Endothelial cell of umbilical vein (primary cell): ENCODE data around the gene RILPL2. TPM values are rescaled to one million over a fixed set of nuclear protein-coding genes. Genes with fewer than 3 reads are reported as not detected.

Source experiments
- BruUV-seq: library from RNA; stranded (reverse); fragments of 400-500 nt; replicated peaks from 2 replicates; lab custom pipeline; 2021; lab: Mats Ljungman, UMichigan
- CTCF ChIA-PET: fragments of 300-600, 350-600 bp; sonication (Branson Sonifier 250); formaldehyde crosslinking; loops from one replicate; lab custom pipeline; 2021; ENCODE audit warnings: antibody characterized with exemption, inconsistent platforms; lab: Charles Lee
- POLR2A ChIA-PET: fragments of 300-600, 350-600 bp; sonication (Branson Sonifier 250); formaldehyde crosslinking; loops from one replicate; lab custom pipeline; 2021; ENCODE audit warnings: antibody characterized with exemption, inconsistent platforms; lab: Charles Lee
- DNase-seq: peaks from one replicate; pipeline ENCODE4 v3.0.0-alpha.2; 2011; ENCODE audit warnings: low read depth, low spot score
- FAIRE-seq: peaks from 2 replicates; lab custom pipeline; 2011; peaks lifted over from hg19 to GRCh38; lab: Jason Lieb, UNC
- H2AFZ ChIP-seq: 2 replicates; pipeline ENCODE4 v1.6.0; 2012; ENCODE audit warnings: low read depth, low read length, control low read depth, inconsistent platforms
- H3K27ac ChIP-seq: 2 replicates; pipeline ENCODE4 v1.5.1; 2011; ENCODE audit warnings: low read depth, mild to moderate bottlenecking, control low read depth, low read length, moderate library complexity; ENCODE audit not compliant: insufficient read depth
- H3K27me3 ChIP-seq, 2 experiments: 2 replicates each; pipeline versions ENCODE4 v1.6.0 to v1.6.1; 2011; ENCODE audit warnings: low read length in 2 of 2, mixed read lengths in 1 of 2; ENCODE audit not compliant: control insufficient read depth in 2 of 2, insufficient read depth in 2 of 2
- H3K36me3 ChIP-seq, 2 experiments: 2 replicates in 1 of 2; 3 replicates in 1 of 2; pipeline ENCODE4 v1.5.1; 2011; ENCODE audit warnings: low read length in 2 of 2, mild to moderate bottlenecking in 1 of 2, moderate library complexity in 1 of 2; ENCODE audit not compliant: control insufficient read depth in 2 of 2, insufficient read depth in 2 of 2; ENCODE audit errors: extremely low read depth in 1 of 2
- H3K4me1 ChIP-seq: 3 replicates; pipeline ENCODE4 v1.5.1; 2011; ENCODE audit warnings: mild to moderate bottlenecking, low read length; ENCODE audit not compliant: control insufficient read depth, insufficient read depth; ENCODE audit errors: extremely low read depth
- H3K4me2 ChIP-seq: 2 replicates; pipeline ENCODE4 v1.6.1; 2011; ENCODE audit warnings: low read length, control low read depth, mixed read lengths; ENCODE audit not compliant: insufficient read depth
- H3K4me3 ChIP-seq, 3 experiments: fragments of 200-600 bp in 1 of 3; sonication (generic), shearing (Covaris generic) in 1 of 3; replicated peaks in 1 of 3; 2 replicates each; pipeline ENCODE4 v1.5.1; 2011 to 2016; ENCODE audit warnings: control low read depth in 3 of 3, low read length in 3 of 3, mild to moderate bottlenecking in 2 of 3, inconsistent platforms in 1 of 3, low read depth in 1 of 3, moderate library complexity in 1 of 3; ENCODE audit not compliant: insufficient read depth in 1 of 3
- H3K79me2 ChIP-seq: 2 replicates; pipeline ENCODE4 v1.6.0; 2012; ENCODE audit warnings: low read length, inconsistent platforms; ENCODE audit not compliant: control insufficient read depth, insufficient read depth
- H3K9ac ChIP-seq: replicated peaks from 2 replicates; pipeline ENCODE3; 2011; ENCODE audit warnings: low read length, control low read depth; ENCODE audit not compliant: insufficient read depth; ENCODE audit errors: extremely low read depth
- H3K9me1 ChIP-seq: replicated peaks from 3 replicates; pipeline ENCODE4 v1.6.0; 2011; ENCODE audit warnings: mild to moderate bottlenecking, low read length; ENCODE audit not compliant: control insufficient read depth, insufficient read depth; ENCODE audit errors: extremely low read depth
- H3K9me3 ChIP-seq: replicated peaks from 2 replicates; pipeline ENCODE4 v1.5.1; 2012; ENCODE audit warnings: low read length, inconsistent platforms; ENCODE audit not compliant: control insufficient read depth, insufficient read depth
- H4K20me1 ChIP-seq: replicated peaks from 2 replicates; pipeline ENCODE3; 2011; ENCODE audit warnings: mild to moderate bottlenecking, low read length; ENCODE audit not compliant: control insufficient read depth, insufficient read depth; ENCODE audit errors: extremely low read depth
- EZH2 ChIP-seq: IDR thresholded peaks from 2 replicates; pipeline ENCODE4 v1.6.1; 2012; ENCODE audit warnings: borderline replicate concordance, low read depth, mild to moderate bottlenecking, moderate library complexity, low read length, inconsistent platforms; ENCODE audit not compliant: severe bottlenecking
- FOS ChIP-seq: IDR thresholded peaks from 2 replicates; pipeline ENCODE4 v1.6.1; 2011; ENCODE audit warnings: mild to moderate bottlenecking, low read length, moderate library complexity, borderline replicate concordance; ENCODE audit not compliant: insufficient read depth
- GATA2 ChIP-seq: IDR thresholded peaks from 2 replicates; pipeline ENCODE4 v1.7.0; 2011; ENCODE audit warnings: low read depth, mild to moderate bottlenecking, moderate library complexity, mixed read lengths, low read length; ENCODE audit not compliant: insufficient read length, insufficient read depth
- JUN ChIP-seq: IDR thresholded peaks from 2 replicates; pipeline ENCODE4 v1.6.1; 2011; ENCODE audit warnings: borderline replicate concordance, low read depth; ENCODE audit not compliant: insufficient read length, insufficient read depth
- MYC ChIP-seq: IDR thresholded peaks from one replicate; pipeline ENCODE4 v1.6.1; 2011; ENCODE audit warnings: mild to moderate bottlenecking, low read depth, low read length
- POLR2A ChIP-seq: IDR thresholded peaks from 2 replicates; pipeline ENCODE4 v1.6.1; 2012; ENCODE audit warnings: low read depth, mild to moderate bottlenecking, control low read depth, low read length
- POLR2AphosphoS5 ChIP-seq: IDR thresholded peaks from 2 replicates; pipeline ENCODE4 v1.6.1; 2012; ENCODE audit warnings: low read depth, mild to moderate bottlenecking, control low read depth, low read length, moderate library complexity; ENCODE audit not compliant: insufficient read depth
- dilution Hi-C: fragments of 300-500 bp; cut with MboI; formaldehyde crosslinking; loops from one replicate; pipeline ENCODE4 v1.15.0; 2019; ENCODE audit warnings: low sequenced_read_pairs; ENCODE audit not compliant: extremely low pct_ligation_motif_present
- intact Hi-C: fragments of 100-400 bp; cut with micrococcal nuclease; formaldehyde crosslinking; loops from one replicate; pipeline ENCODE4 v1.10.0; 2022
- polyA plus RNA-seq, 4 experiments: library from polyadenylated mRNA; depleted of rRNA in 3 of 4; stranded (reverse) in 3 of 4; unstranded in 1 of 4; fragments of >200 nt; gene quantifications; 2 replicates each; pipeline versions ENCODE4 v1.2.1 to v1.2.3, GENCODE V29; 2011 to 2012; ENCODE audit warnings: missing spikeins in 1 of 4
- total RNA-seq: library from RNA; stranded (reverse); gene quantifications from 2 replicates; pipeline ENCODE4 v1.2.3, GENCODE V29; 2021
- TF ChIP-seq, protein P1 (sequence below), 2 donors: IDR thresholded peaks; 1 replicate in 1 of 2; 2 replicates in 1 of 2; pipeline ENCODE4 v1.5.1; 2011; ENCODE audit warnings: low read length in 2 of 2, mild to moderate bottlenecking in 2 of 2, moderate library complexity in 2 of 2, control low read depth in 1 of 2, inconsistent platforms in 1 of 2, low read depth in 1 of 2; ENCODE audit not compliant: insufficient read depth in 1 of 2; ENCODE audit errors: extremely low read depth in 1 of 2
- TF ChIP-seq, protein P2 (sequence below): IDR thresholded peaks from 2 replicates; pipeline ENCODE4 v1.6.1; 2011; ENCODE audit not compliant: insufficient read depth, insufficient read length

RILPL2 gene
- total and polyA plus RNA-seq, 2 donors (not counting 3 experiments of a cell fraction or from before 2014, with no cell fraction given): 3.3 to 4.6 TPM

DNA sequence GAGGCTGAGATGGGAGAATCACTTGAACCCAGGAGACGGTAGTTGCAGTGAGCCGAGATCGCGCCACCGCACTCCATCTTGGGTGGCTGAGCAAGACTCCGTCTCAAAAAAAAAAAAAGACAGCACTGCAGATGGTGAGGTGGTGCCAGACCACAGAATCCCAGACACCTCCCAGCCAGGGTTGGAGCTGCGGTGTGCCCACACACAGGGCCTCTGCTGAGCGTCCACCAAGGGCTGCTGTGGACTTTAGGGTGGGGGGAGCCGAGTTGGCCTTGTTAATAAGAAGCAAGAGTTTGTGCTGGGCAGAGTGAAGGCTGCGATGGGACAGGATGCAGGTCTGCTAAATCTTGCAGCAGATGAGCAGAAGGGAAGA is 38.3 kb downstream of the RILPL2 start:
- DNase-seq: no peak
- no peaks in the 10 kb centered on the region for H3K9me1 ChIP-seq
- H3K9me3 ChIP-seq: no peaks in the 10 kb centered on the region
- H3K36me3 ChIP-seq: peaks cover 22 to 33% of the 10 kb centered on the region in 2 experiments
- dilution Hi-C loops (loop anchor here (10.0 kb wide), 1 partner anchor 227 kb away; no protein-coding TSS in a partner anchor), intact Hi-C loops (loop anchor here (2.0 kb wide), 1 partner anchor 185 kb away; no protein-coding TSS in a partner anchor)
- ChIA-PET POLR2A (interaction anchor here (0.6 to 0.7 kb wide), 2 partner anchors 14 to 128 kb away, joined by 3 read pairs; partner anchors contain the start of gene KMT5A), CTCF (interaction anchor here (0.6 to 1.2 kb wide), 6 partner anchors 9 to 183 kb away, joined by 3 to 5 read pairs (median 4); partner anchors contain the start of gene SBNO1)
- no peak overlapping the region for H3K27ac ChIP-seq
- H3K4me3 ChIP-seq: no peak overlapping the region
- BruUV-seq: no TSS peak
- no peak overlapping the region for H2AFZ ChIP-seq
- H3K79me2 ChIP-seq: peaks cover 84% of the 10 kb centered on the region
- no peak overlapping the region for H3K9ac ChIP-seq
- peaks cover 11% of the 10 kb centered on the region for H3K4me1 ChIP-seq
- no peak overlapping the region for H3K4me2 ChIP-seq
- TF ChIP-seq POLR2AphosphoS5: no peak
- TF ChIP-seq JUN: no peak
- TF ChIP-seq, protein P1, sequence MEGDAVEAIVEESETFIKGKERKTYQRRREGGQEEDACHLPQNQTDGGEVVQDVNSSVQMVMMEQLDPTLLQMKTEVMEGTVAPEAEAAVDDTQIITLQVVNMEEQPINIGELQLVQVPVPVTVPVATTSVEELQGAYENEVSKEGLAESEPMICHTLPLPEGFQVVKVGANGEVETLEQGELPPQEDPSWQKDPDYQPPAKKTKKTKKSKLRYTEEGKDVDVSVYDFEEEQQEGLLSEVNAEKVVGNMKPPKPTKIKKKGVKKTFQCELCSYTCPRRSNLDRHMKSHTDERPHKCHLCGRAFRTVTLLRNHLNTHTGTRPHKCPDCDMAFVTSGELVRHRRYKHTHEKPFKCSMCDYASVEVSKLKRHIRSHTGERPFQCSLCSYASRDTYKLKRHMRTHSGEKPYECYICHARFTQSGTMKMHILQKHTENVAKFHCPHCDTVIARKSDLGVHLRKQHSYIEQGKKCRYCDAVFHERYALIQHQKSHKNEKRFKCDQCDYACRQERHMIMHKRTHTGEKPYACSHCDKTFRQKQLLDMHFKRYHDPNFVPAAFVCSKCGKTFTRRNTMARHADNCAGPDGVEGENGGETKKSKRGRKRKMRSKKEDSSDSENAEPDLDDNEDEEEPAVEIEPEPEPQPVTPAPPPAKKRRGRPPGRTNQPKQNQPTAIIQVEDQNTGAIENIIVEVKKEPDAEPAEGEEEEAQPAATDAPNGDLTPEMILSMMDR (IDR thresholded peaks at IDR 0.05; ENCODE audit: extremely low read depth in 1 of 2, insufficient read depth in 1 of 2, low read depth in 1 of 2, low read length in 2 of 2): no peak
- TF ChIP-seq, protein P2, sequence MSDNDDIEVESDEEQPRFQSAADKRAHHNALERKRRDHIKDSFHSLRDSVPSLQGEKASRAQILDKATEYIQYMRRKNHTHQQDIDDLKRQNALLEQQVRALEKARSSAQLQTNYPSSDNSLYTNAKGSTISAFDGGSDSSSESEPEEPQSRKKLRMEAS: no peak
- TF ChIP-seq GATA2: no peak
- no peak for TF ChIP-seq MYC
- no peak for TF ChIP-seq POLR2A
- TF ChIP-seq EZH2: no peak
- TF ChIP-seq FOS: no peak
- FAIRE-seq: no peak
- no peaks in the 10 kb centered on the region for H4K20me1 ChIP-seq
- no peaks in the 10 kb centered on the region for H3K27me3 ChIP-seq
